ENCODE measurements around the gene ARPC1A. TPM values are rescaled to one million over a fixed set of nuclear protein-coding genes. Genes with fewer than 3 reads are reported as not detected.
A peak's percentile ranks its signal among the peaks of the same experiment; 100 is the strongest.
"Not testable (repeated sequence)": the region's sequence is repeated elsewhere in the genome, so short reads cannot be mapped to it uniquely, and the experiment has no call there.

The ARPC1A gene
- total RNA-seq (2022): 149 and 180 TPM in 2 replicates
- Bru-seq, nascent RNA: percentile 94 among the genes with signal in this experiment
- percentile 99 among the genes with signal in this experiment for BruChase-seq, experiment 1, labeled RNA remaining after a 6-hour chase
- percentile 98 among the genes with signal in this experiment for BruChase-seq, experiment 2, labeled RNA remaining after a 2-hour chase
- long read RNA-seq, transcript ARPC1A-201 (10 exons, 1,565 nt): major isoform, 231 of 259 reads
- long read RNA-seq, partial matches to known transcripts: 14 of 259 reads
- long read RNA-seq, other reads (novel, unspliced or antisense): 14 of 259 reads

DNA sequence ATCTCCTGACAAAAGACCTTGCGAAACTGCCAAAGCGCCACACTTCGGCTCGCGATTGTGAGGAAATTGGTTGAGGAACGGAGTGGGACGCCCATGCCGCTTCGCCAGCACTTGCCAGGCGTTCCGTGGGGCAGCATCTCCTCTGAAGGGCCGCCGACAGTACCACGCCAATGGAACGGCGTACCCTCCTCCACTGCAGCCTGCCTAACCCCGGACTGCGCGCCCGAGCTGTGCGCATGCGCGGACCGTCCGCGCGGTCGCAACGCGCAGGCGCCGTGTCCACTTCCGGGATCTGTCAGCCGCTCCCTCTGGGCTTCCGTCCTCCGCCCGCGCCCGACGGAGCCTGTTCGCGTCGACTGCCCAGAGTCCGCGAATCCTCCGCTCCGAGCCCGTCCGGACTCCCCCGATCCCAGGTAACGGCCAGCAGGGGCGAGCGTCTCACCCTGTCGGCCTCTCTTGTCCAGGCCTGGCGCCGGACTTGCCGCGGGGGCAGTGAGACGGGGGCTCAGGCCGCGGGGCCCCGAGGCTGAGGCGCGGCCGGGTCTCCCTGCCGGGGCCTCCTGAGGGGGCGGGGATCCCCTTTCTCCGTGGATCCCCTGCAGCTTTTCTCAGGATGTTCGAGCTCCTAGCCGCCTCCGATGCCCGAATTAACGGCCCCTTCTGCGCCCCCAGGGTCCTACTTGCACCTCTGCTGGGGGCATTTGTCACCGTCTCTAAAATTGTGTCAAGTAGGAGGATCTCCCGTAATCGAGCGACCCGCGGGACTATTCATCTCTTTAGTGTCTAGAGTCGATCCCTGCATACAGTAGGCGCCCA is at the start of gene ARPC1A:
Gene ARPC1A, plus strand, starts transcription at position 307 of the 816 bp plus-strand sequence. CDS start 7,456 bp downstream, outside the sequence.
- H3K9me3 Mint-ChIP-seq (ENCODE audit: unreplicated experiment): no peaks in the 10 kb centered on the region
- H3K36me3 Mint-ChIP-seq (ENCODE audit: insufficient read depth, unreplicated experiment): peaks cover 9% of the 10 kb centered on the region
- H3K27ac Mint-ChIP-seq (ENCODE audit: low read depth, unreplicated experiment): peak within 1 kb of the TSS; percentile 81
- ChIA-PET CTCF (interaction anchor here (0.6 to 1.3 kb wide), 4 partner anchors 12 to 198 kb away, joined by 3 to 8 read pairs (median 4); no protein-coding TSS in a partner anchor), POLR2A (interaction anchor here (0.6 to 2.9 kb wide), 25 partner anchors 8 to 755 kb away, joined by 3 to 22 read pairs (median 3); partner anchors contain the start of genes BUD31, CPSF4, PDAP1 and PTCD1)
- TF ChIP-seq, protein P1, sequence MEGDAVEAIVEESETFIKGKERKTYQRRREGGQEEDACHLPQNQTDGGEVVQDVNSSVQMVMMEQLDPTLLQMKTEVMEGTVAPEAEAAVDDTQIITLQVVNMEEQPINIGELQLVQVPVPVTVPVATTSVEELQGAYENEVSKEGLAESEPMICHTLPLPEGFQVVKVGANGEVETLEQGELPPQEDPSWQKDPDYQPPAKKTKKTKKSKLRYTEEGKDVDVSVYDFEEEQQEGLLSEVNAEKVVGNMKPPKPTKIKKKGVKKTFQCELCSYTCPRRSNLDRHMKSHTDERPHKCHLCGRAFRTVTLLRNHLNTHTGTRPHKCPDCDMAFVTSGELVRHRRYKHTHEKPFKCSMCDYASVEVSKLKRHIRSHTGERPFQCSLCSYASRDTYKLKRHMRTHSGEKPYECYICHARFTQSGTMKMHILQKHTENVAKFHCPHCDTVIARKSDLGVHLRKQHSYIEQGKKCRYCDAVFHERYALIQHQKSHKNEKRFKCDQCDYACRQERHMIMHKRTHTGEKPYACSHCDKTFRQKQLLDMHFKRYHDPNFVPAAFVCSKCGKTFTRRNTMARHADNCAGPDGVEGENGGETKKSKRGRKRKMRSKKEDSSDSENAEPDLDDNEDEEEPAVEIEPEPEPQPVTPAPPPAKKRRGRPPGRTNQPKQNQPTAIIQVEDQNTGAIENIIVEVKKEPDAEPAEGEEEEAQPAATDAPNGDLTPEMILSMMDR (IDR thresholded peaks at IDR 0.05; ENCODE audit: unreplicated experiment): no peak
- H3K4me3 Mint-ChIP-seq (ENCODE audit: unreplicated experiment): peak within 1 kb of the TSS; percentile 82
- intact Hi-C loops (cut with micrococcal nuclease): no loop called here
- no peaks in the 10 kb centered on the region for H3K27me3 Mint-ChIP-seq (ENCODE audit: insufficient read depth, unreplicated experiment)
- peak; percentile 93 for DNase-seq (ENCODE audit: unreplicated experiment)
- H3K4me1 Mint-ChIP-seq (ENCODE audit: insufficient read depth, unreplicated experiment): peaks cover 19% of the 10 kb centered on the region
- BruUV-seq (replicated peaks): TSS peak; percentile 36

DNA sequence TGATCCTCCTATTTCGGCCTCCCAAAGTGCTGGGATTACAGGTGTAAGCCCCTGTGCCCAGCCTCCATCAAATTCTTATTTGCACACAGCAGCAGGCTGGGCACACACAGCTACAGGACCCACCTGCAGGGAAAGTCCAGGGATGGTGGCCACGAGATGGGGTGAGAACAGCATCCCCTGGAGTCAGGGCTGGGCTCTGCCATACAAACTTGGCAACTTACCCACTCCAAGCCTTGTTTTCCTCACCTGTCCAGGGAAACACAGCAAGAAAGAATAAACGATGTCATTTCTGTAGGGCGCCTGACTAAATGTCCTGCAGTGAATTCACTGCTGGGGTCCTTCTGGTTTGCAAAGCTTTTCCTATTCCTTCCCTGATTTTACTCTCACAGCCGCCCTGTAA is 47.5 kb upstream of the ARPC1A start:
- peak; percentile 14 for DNase-seq (ENCODE audit: unreplicated experiment)
- ChIA-PET CTCF (interaction anchor here (0.8 kb wide), 1 partner anchor 228 kb away, joined by 3 read pairs; no protein-coding TSS in a partner anchor), POLR2A (no interaction called here)
- TF ChIP-seq, protein P1 (IDR thresholded peaks at IDR 0.05; ENCODE audit: unreplicated experiment): no peak
- H3K4me1 Mint-ChIP-seq (ENCODE audit: insufficient read depth, unreplicated experiment): peaks cover 11% of the 10 kb centered on the region
- no peak overlapping the region for H3K27ac Mint-ChIP-seq (ENCODE audit: low read depth, unreplicated experiment)
- H3K9me3 Mint-ChIP-seq (ENCODE audit: unreplicated experiment): no peaks in the 10 kb centered on the region
- BruUV-seq (replicated peaks): no TSS peak
- intact Hi-C loops (cut with micrococcal nuclease): no loop called here
- no peaks in the 10 kb centered on the region for H3K27me3 Mint-ChIP-seq (ENCODE audit: insufficient read depth, unreplicated experiment)
- no peak overlapping the region for H3K4me3 Mint-ChIP-seq (ENCODE audit: unreplicated experiment)
- H3K36me3 Mint-ChIP-seq (ENCODE audit: insufficient read depth, unreplicated experiment): peaks cover 7% of the 10 kb centered on the region

DNA sequence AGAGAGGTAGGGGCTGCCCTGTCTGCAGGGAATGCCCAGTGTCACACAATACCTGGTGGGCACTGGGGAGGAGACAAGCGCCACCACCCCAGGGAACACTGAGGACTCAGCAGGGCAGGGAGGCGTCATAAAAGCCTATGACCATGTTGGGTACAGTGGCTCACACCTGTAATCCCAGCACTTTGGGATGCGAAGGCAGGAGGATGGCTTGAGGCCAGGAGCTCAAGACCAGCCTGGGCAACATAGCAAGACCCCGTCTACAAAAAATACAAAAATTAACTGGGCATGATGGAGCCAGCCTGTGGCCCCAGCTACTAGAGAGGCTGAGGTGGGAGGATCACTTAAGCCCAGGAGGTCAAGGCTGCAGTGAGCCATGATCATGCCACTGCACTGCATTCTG is 41.5 kb upstream of the ARPC1A start:
- DNase-seq (ENCODE audit: unreplicated experiment); H3K4me1 Mint-ChIP-seq (ENCODE audit: insufficient read depth, unreplicated experiment); H3K36me3 Mint-ChIP-seq (ENCODE audit: insufficient read depth, unreplicated experiment); intact Hi-C loops (cut with micrococcal nuclease); H3K9me3 Mint-ChIP-seq (ENCODE audit: unreplicated experiment); H3K27me3 Mint-ChIP-seq (ENCODE audit: insufficient read depth, unreplicated experiment); H3K4me3 Mint-ChIP-seq (ENCODE audit: unreplicated experiment); BruUV-seq (replicated peaks); H3K27ac Mint-ChIP-seq (ENCODE audit: low read depth, unreplicated experiment): not testable (repeated sequence)
- ChIA-PET CTCF (interaction anchor here (0.7 kb wide), 2 partner anchors 197 to 207 kb away, joined by 3 to 5 read pairs; no protein-coding TSS in a partner anchor), POLR2A (interaction anchor here (0.5 to 0.6 kb wide), 2 partner anchors 59 to 187 kb away, joined by 3 to 7 read pairs; no protein-coding TSS in a partner anchor)

DNA sequence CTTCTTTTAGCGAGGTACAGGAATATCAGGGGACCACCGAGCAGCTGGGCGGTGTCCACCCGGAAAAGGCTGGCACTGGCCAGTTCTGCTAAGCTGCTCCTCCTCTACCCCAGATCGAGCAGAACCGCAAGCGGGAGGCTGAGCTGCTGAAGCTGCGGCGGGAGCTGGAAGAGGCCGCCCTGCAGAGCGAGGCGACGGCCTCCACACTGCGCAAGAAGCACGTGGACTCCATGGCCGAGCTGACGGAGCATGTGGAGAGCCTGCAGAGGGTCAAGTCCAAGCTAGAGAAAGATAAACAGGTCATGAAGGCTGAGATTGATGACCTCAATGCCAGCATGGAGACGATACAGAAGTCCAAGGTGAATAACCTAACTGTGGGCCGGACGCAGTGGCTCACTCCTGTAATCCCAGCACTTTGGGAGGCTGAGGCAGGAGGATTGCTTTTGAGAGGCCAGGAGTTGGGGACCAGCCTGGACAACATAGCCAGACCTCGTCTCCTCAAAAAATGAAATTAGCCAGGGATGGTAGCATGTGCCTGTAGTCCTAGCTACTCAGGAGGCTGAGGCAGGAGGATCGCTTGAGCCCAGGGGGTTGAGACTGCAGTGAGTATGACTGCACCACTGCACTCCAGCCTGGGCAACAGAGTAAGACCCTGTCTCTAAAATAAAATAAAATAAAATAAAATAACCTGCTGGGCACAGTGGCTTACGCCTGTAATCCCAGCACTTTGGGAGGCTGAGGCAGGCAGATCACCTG is 37.7 kb upstream of the ARPC1A start:
- ChIA-PET POLR2A (no interaction called here), CTCF (interaction anchor here (1.0 kb wide), 1 partner anchor 14 kb away, joined by 3 read pairs; no protein-coding TSS in a partner anchor)
- no peaks in the 10 kb centered on the region for H3K4me1 Mint-ChIP-seq (ENCODE audit: insufficient read depth, unreplicated experiment)
- H3K4me3 Mint-ChIP-seq (ENCODE audit: unreplicated experiment): no peak overlapping the region
- no peak for DNase-seq (ENCODE audit: unreplicated experiment)
- H3K27me3 Mint-ChIP-seq (ENCODE audit: insufficient read depth, unreplicated experiment): no peaks in the 10 kb centered on the region
- H3K36me3 Mint-ChIP-seq (ENCODE audit: insufficient read depth, unreplicated experiment): no peaks in the 10 kb centered on the region
- H3K27ac Mint-ChIP-seq (ENCODE audit: low read depth, unreplicated experiment): no peak overlapping the region
- intact Hi-C loops (cut with micrococcal nuclease): no loop called here
- BruUV-seq (replicated peaks): no TSS peak
- TF ChIP-seq, protein P1 (IDR thresholded peaks at IDR 0.05; ENCODE audit: unreplicated experiment): no peak
- H3K9me3 Mint-ChIP-seq (ENCODE audit: unreplicated experiment): no peaks in the 10 kb centered on the region
